GM10248 (cell line): ENCODE data around the gene SYT17.

Experiments
- CTCF ChIA-PET: fragments of 300-600 bp; sonication (Branson Sonifier 250); formaldehyde crosslinking; extraction: SDS; loops from one replicate; lab custom pipeline; 2021; ENCODE audit warnings: antibody characterized with exemption; lab: Yijun Ruan, JAX
- POLR2A ChIA-PET: fragments of 350-650 bp; sonication (Branson Sonifier 250); formaldehyde crosslinking; extraction: SDS; loops from one replicate; lab custom pipeline; 2020; ENCODE audit warnings: antibody characterized with exemption; lab: Yijun Ruan, JAX
- DNase-seq: peaks from one replicate; pipeline ENCODE4 v3.0.0; 2012; ENCODE audit errors: extremely low spot score
- TF ChIP-seq, protein P1 (sequence below): IDR thresholded peaks from 2 replicates; pipeline ENCODE4 v1.5.1; 2012; ENCODE audit warnings: mild to moderate bottlenecking, low read depth; ENCODE audit errors: extremely low read depth, missing control alignments, control extremely low read depth

SYT17 gene

DNA sequence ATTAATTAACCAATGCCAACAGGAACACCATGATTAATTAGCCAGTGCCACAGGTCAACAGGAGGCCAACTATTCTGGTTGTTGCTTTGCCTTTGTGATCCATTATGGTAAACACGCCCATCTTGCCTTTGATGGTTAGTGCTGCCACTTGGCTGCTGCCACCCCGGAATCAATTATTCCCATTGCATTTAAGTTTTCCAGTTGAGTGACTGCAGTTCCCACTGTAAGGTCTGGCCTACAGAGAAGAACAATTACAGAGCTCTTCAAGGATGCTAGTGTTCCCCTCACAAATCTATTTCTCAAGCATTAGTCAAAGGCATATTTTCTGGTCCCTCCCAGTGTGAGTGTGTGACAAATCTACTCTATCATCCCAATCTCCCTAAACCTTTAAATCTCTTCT is 110.4 kb downstream of the SYT17 start:
- TF ChIP-seq, protein P1, sequence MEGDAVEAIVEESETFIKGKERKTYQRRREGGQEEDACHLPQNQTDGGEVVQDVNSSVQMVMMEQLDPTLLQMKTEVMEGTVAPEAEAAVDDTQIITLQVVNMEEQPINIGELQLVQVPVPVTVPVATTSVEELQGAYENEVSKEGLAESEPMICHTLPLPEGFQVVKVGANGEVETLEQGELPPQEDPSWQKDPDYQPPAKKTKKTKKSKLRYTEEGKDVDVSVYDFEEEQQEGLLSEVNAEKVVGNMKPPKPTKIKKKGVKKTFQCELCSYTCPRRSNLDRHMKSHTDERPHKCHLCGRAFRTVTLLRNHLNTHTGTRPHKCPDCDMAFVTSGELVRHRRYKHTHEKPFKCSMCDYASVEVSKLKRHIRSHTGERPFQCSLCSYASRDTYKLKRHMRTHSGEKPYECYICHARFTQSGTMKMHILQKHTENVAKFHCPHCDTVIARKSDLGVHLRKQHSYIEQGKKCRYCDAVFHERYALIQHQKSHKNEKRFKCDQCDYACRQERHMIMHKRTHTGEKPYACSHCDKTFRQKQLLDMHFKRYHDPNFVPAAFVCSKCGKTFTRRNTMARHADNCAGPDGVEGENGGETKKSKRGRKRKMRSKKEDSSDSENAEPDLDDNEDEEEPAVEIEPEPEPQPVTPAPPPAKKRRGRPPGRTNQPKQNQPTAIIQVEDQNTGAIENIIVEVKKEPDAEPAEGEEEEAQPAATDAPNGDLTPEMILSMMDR = no peak
- DNase-seq = no peak
- ChIA-PET POLR2A (no interaction called here), CTCF (interaction anchor here (1.0 kb wide), 1 partner anchor 16 kb away, joined by 3 read pairs; no protein-coding TSS in a partner anchor)

DNA sequence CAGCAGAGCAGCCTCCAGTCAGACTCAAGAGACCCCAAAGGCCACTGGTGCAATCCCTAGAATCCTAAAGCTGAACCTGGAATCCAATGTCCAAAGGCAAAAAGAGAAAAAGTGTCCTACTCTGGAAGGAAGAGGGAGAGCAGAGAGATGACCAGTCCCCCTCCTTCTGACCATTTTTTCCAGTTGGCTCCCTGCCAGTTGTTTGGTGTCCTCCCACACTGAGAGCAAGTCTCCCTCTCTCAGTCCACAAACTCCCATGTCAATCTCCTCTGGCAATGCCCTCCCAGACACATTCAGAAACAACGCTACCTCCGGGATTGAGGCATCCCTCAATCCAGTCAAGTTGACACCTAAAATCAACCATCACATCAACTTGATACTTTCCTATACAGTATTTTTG is 113.2 kb downstream of the SYT17 start:
- TF ChIP-seq, protein P1 = no peak
- POLR2A ChIA-PET = no interaction called here
- CTCF ChIA-PET = interaction anchor here (1.0 kb wide), 1 partner anchor 13 kb away, joined by 3 read pairs; no protein-coding TSS in a partner anchor
- no peak for DNase-seq

DNA sequence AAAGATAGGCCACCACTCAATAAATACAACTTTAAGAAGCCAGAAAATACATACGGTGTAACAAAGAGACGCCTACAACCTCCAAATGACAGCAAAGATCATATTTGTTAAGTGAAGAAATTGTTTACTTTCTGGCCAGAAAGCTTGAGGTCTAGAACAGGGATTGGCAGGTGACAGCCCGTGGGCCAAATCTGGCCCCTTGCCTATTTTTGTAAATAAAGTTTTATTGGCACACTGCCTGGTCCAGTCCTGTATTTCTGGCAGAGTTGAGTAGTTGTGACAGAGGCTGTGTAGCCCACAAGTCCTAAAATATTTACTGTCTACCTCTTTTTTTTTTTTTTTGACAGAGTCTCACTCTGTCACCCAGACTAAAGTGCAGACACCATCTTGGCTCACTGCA is 114.1 kb downstream of the SYT17 start:
- CTCF ChIA-PET = no interaction called here
- no peak for DNase-seq
- POLR2A ChIA-PET = no interaction called here
- TF ChIP-seq, protein P1 = no peak

DNA sequence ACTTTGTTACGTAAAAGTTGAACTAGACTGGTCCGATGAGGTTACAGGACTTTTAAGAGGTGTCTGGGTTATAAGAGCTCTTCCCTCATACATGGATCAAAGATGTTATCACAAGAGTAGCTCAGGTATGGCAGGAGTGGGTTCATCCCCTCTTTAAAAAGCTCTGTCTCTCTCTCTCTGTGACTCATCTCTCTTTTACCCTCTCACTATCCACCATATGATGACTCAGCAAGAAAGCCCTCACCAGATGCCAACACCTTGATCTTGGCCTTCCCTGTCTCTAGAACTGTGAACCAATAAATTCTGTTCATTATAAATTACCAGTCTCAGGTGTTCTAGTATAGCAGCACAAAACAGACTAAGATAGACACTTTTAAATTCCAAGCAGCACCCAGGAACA is 115.6 kb downstream of the SYT17 start:
- TF ChIP-seq, protein P1 = no peak
- CTCF ChIA-PET = no interaction called here
- DNase-seq = no peak
- POLR2A ChIA-PET = no interaction called here

DNA sequence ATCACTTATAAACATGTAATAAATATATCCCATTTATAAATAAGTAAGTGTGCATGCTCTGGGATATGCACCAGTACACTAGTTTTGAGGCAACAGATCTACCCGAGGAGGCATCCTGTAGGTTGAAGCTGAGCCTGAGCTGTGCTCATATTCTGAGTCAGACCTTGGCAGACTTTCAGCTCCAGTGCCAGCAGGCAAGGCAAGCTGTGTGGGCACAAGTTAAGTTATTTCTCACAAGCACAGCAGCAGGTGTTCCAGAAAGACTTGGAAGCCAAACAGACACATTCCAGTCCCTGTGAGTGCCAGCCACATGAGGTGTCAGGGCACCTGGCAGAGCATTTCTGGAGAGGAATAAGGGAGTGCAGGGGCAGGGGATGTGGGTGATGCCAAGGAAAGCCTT is 116.2 kb downstream of the SYT17 start:
- CTCF ChIA-PET = interaction anchor here (1.4 kb wide), 1 partner anchor 19 kb away, joined by 3 read pairs; no protein-coding TSS in a partner anchor
- POLR2A ChIA-PET = no interaction called here
- TF ChIP-seq, protein P1 = no peak
- DNase-seq = no peak

DNA sequence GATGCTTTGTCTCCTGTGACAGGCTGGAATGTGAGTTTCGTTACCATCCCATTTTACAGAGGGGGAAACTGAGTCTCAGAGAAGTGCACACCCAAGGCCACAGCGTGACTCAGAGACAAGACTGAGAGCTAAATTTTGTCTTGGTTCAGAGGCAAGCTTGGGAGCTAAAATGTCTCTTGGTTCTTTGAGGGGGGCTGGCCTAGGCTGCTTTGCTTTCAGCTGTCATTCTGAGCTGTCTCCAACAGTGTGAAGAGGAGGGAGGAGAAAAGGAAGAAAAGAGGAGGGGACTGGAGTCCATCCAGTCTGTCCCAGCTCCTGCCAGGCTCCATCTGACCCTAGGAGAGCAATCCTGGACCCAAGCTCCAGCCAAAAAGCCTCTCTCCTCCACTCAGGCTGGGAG is 117.4 kb downstream of the SYT17 start, which contains the start of gene CLEC19A:
Gene CLEC19A, plus strand, starts transcription at position 301 of the 400 bp plus-strand sequence. CDS start 121 bp downstream, outside the sequence.
- TF ChIP-seq, protein P1 = no peak
- ChIA-PET POLR2A (no interaction called here), CTCF (interaction anchor here (1.4 kb wide), 2 partner anchors 20 to 106 kb away, joined by 3 to 4 read pairs; no protein-coding TSS in a partner anchor)
- DNase-seq = no peak
